ENCODE measurements around the gene PTBP3.
"Not testable (repeated sequence)": the region's sequence is repeated elsewhere in the genome, so short reads cannot be mapped to it uniquely, and the experiment has no call there.

The PTBP3 gene

GRCh38 chr9:112316258-112316943 lies 17.0 kb downstream of the PTBP3 start:
- DNase-seq: no peak

- DNase-seq: no peak
Observed at GRCh38 chr9:112315331-112316257, 17.8 kb downstream of the PTBP3 start.

- no peak for DNase-seq
Observed at GRCh38 chr9:112312139-112312538, 21.3 kb downstream of the PTBP3 start.

- DNase-seq: no peak
Observed at GRCh38 chr9:112311497-112311896, 21.9 kb downstream of the PTBP3 start.

- DNase-seq: no peak
Observed at GRCh38 chr9:112310826-112311225, 22.6 kb downstream of the PTBP3 start.

GRCh38 chr9:112308588-112308987 lies 24.8 kb downstream of the PTBP3 start:
- no peak for DNase-seq

GRCh38 chr9:112301420-112301819 lies 32.0 kb downstream of the PTBP3 start:
- no peak for DNase-seq

GRCh38 chr9:112299514-112299913 lies 33.9 kb downstream of the PTBP3 start:
- DNase-seq: no peak

GRCh38 chr9:112296929-112297328 lies 36.5 kb downstream of the PTBP3 start:
- no peak for DNase-seq

GRCh38 chr9:112295174-112295573 lies 38.2 kb downstream of the PTBP3 start:
- no peak for DNase-seq

GRCh38 chr9:112288029-112288428 lies 45.4 kb downstream of the PTBP3 start:
- no peak for DNase-seq

GRCh38 chr9:112286926-112287325 lies 46.5 kb downstream of the PTBP3 start:
- DNase-seq: no peak

GRCh38 chr9:112285056-112285455 lies 48.4 kb downstream of the PTBP3 start:
- DNase-seq: no peak

- DNase-seq: no peak
Observed at GRCh38 chr9:112283582-112284253, 49.7 kb downstream of the PTBP3 start.

- DNase-seq: not testable (repeated sequence)
Observed at GRCh38 chr9:112282841-112283240, 50.6 kb downstream of the PTBP3 start.

- no peak for DNase-seq
Observed at GRCh38 chr9:112280904-112281303, 52.5 kb downstream of the PTBP3 start.

GRCh38 chr9:112279501-112279900 lies 53.9 kb downstream of the PTBP3 start:
- no peak for DNase-seq

GRCh38 chr9:112278152-112278551 lies 55.3 kb downstream of the PTBP3 start:
- DNase-seq: no peak

- no peak for DNase-seq
Observed at GRCh38 chr9:112274600-112274999, 58.8 kb downstream of the PTBP3 start.

- no peak for DNase-seq
Observed at GRCh38 chr9:112273876-112274275, 59.5 kb downstream of the PTBP3 start.

GRCh38 chr9:112271466-112272098 lies 61.8 kb downstream of the PTBP3 start:
- DNase-seq: no peak

- no peak for DNase-seq
Observed at GRCh38 chr9:112268413-112268812, 65.0 kb downstream of the PTBP3 start.

GRCh38 chr9:112267086-112267485 lies 66.3 kb downstream of the PTBP3 start:
- not testable (repeated sequence) for DNase-seq
